Measurements from ENCODE around the gene AFAP1L1. TPM values are rescaled to one million over a fixed set of nuclear protein-coding genes. Genes with fewer than 3 reads are reported as not detected.

AFAP1L1 gene
- total RNA-seq, 1 donor from 2014 or later, result 8.3 TPM

GRCh38 chr5:149337736-149338135, 66.1 kb downstream of the AFAP1L1 start:
- DNase-seq (ENCODE audit: low read depth), result no peak
- H3K9me3 Mint-ChIP-seq (ENCODE audit: unreplicated experiment), result no peaks in the 10 kb centered on the region
- no peak overlapping the region for H3K9ac ChIP-seq (ENCODE audit: low read length)
- H3K4me1 Mint-ChIP-seq (ENCODE audit: low read depth, unreplicated experiment), result peaks cover 3% of the 10 kb centered on the region
- H3K9me3 ChIP-seq (ENCODE audit: insufficient read depth, low read depth, low read length), result no peaks in the 10 kb centered on the region
- TF ChIP-seq CTCF (IDR thresholded peaks at IDR 0.05; ENCODE audit: insufficient read depth, low read depth, low read length) (no peak), EZH2 (IDR thresholded peaks at IDR 0.05; ENCODE audit: insufficient read depth, low read length) (no peak)
- no peak for FAIRE-seq
- H3K27me3 ChIP-seq (ENCODE audit: insufficient read depth, low read length), result no peaks in the 10 kb centered on the region
- H3K4me1 ChIP-seq (ENCODE audit: insufficient read depth, low read length), result peaks cover 5% of the 10 kb centered on the region
- no peak overlapping the region for H3K27ac ChIP-seq (ENCODE audit: low read depth, low read length)
- H4K20me1 ChIP-seq (ENCODE audit: insufficient read depth, low read length), result no peaks in the 10 kb centered on the region
- no peak overlapping the region for H3K4me3 Mint-ChIP-seq (ENCODE audit: unreplicated experiment)
- H3K4me2 ChIP-seq (ENCODE audit: low read length), result no peak overlapping the region
- no peaks in the 10 kb centered on the region for H3K36me3 ChIP-seq (ENCODE audit: insufficient read depth, low read length)
- no peak overlapping the region for H3K27ac Mint-ChIP-seq (ENCODE audit: unreplicated experiment)
- no peaks in the 10 kb centered on the region for H3K27me3 Mint-ChIP-seq (ENCODE audit: low read depth, unreplicated experiment)
- no peaks in the 10 kb centered on the region for H3K79me2 ChIP-seq (ENCODE audit: insufficient read depth, low read length)
- no peak overlapping the region for H2AFZ ChIP-seq (ENCODE audit: low read depth, low read length)
- no peak overlapping the region for H3K4me3 ChIP-seq (ENCODE audit: insufficient read depth, low read depth, low read length)
- no peaks in the 10 kb centered on the region for H3K36me3 Mint-ChIP-seq (ENCODE audit: low read depth, unreplicated experiment)

- FAIRE-seq (no peak), DNase-seq (ENCODE audit: low read depth) (no peak)
- Mint-ChIP-seq H3K9me3 (ENCODE audit: unreplicated experiment) (no peaks in the 10 kb centered on the region), H3K4me1 (ENCODE audit: low read depth, unreplicated experiment) (peaks cover 3% of the 10 kb centered on the region), H3K4me3 (ENCODE audit: unreplicated experiment) (no peak overlapping the region), H3K27me3 (ENCODE audit: low read depth, unreplicated experiment) (no peaks in the 10 kb centered on the region), H3K27ac (ENCODE audit: unreplicated experiment) (no peak overlapping the region), H3K36me3 (ENCODE audit: low read depth, unreplicated experiment) (no peaks in the 10 kb centered on the region)
- peaks cover 5% of the 10 kb centered on the region for H3K4me1 ChIP-seq (ENCODE audit: insufficient read depth, low read length)
- H3K9ac ChIP-seq (ENCODE audit: low read length), result no peak overlapping the region
- H3K79me2 ChIP-seq (ENCODE audit: insufficient read depth, low read length), result no peaks in the 10 kb centered on the region
- H3K4me2 ChIP-seq (ENCODE audit: low read length), result no peak overlapping the region
- H3K27ac ChIP-seq (ENCODE audit: low read depth, low read length), result no peak overlapping the region
- H3K4me3 ChIP-seq (ENCODE audit: insufficient read depth, low read depth, low read length), result no peak overlapping the region
- no peaks in the 10 kb centered on the region for H3K9me3 ChIP-seq (ENCODE audit: insufficient read depth, low read depth, low read length)
- H3K27me3 ChIP-seq (ENCODE audit: insufficient read depth, low read length), result no peaks in the 10 kb centered on the region
- H2AFZ ChIP-seq (ENCODE audit: low read depth, low read length), result no peak overlapping the region
- no peak for TF ChIP-seq CTCF (IDR thresholded peaks at IDR 0.05; ENCODE audit: insufficient read depth, low read depth, low read length)
- no peak for TF ChIP-seq EZH2 (IDR thresholded peaks at IDR 0.05; ENCODE audit: insufficient read depth, low read length)
- no peaks in the 10 kb centered on the region for H4K20me1 ChIP-seq (ENCODE audit: insufficient read depth, low read length)
- no peaks in the 10 kb centered on the region for H3K36me3 ChIP-seq (ENCODE audit: insufficient read depth, low read length)
Observed at GRCh38 chr5:149338364-149338763, 66.7 kb downstream of the AFAP1L1 start.

- Mint-ChIP-seq H3K27me3 (ENCODE audit: low read depth, unreplicated experiment) (no peaks in the 10 kb centered on the region), H3K9me3 (ENCODE audit: unreplicated experiment) (no peaks in the 10 kb centered on the region), H3K4me1 (ENCODE audit: low read depth, unreplicated experiment) (peaks cover 5% of the 10 kb centered on the region), H3K27ac (ENCODE audit: unreplicated experiment) (no peak overlapping the region), H3K36me3 (ENCODE audit: low read depth, unreplicated experiment) (no peaks in the 10 kb centered on the region), H3K4me3 (ENCODE audit: unreplicated experiment) (no peak overlapping the region)
- TF ChIP-seq CTCF (IDR thresholded peaks at IDR 0.05; ENCODE audit: insufficient read depth, low read depth, low read length), result no peak
- no peak for TF ChIP-seq EZH2 (IDR thresholded peaks at IDR 0.05; ENCODE audit: insufficient read depth, low read length)
- FAIRE-seq, result no peak
- DNase-seq (ENCODE audit: low read depth), result no peak
- Histone ChIP-seq H3K27ac (ENCODE audit: low read depth, low read length) (no peak overlapping the region), H3K4me1 (ENCODE audit: insufficient read depth, low read length) (no peaks in the 10 kb centered on the region), H3K9me3 (ENCODE audit: insufficient read depth, low read depth, low read length) (no peaks in the 10 kb centered on the region), H2AFZ (ENCODE audit: low read depth, low read length) (no peak overlapping the region), H3K4me3 (ENCODE audit: insufficient read depth, low read depth, low read length) (no peak overlapping the region), H3K9ac (ENCODE audit: low read length) (no peak overlapping the region), H4K20me1 (ENCODE audit: insufficient read depth, low read length) (no peaks in the 10 kb centered on the region), H3K27me3 (ENCODE audit: insufficient read depth, low read length) (no peaks in the 10 kb centered on the region), H3K79me2 (ENCODE audit: insufficient read depth, low read length) (peaks cover 6% of the 10 kb centered on the region), H3K36me3 (ENCODE audit: insufficient read depth, low read length) (no peaks in the 10 kb centered on the region), H3K4me2 (ENCODE audit: low read length) (no peak overlapping the region)
Observed at GRCh38 chr5:149340920-149341319, 69.3 kb downstream of the AFAP1L1 start.
